HEK293 (cell line): Measurements from ENCODE around the gene NMT2.

Experiments used
- CTCF ChIA-PET: fragments of 350-600 bp; formaldehyde crosslinking; extraction: SDS; loops from one replicate; lab custom pipeline; 2021; ENCODE audit warnings: antibody characterized with exemption; lab: Yijun Ruan, JAX
- POLR2A ChIA-PET: fragments of 300-600 bp; formaldehyde crosslinking; extraction: SDS; loops from one replicate; lab custom pipeline; 2020; ENCODE audit warnings: antibody characterized with exemption, inconsistent platforms; lab: Yijun Ruan, JAX
- H3K27ac ChIP-seq: fragments of 200-500 bp; sonication (Bioruptor generic); 2 replicates; pipeline ENCODE4 v1.5.1; 2014; ENCODE audit warnings: low read depth, low read length, control low read depth, inconsistent platforms; ENCODE audit errors: extremely low read depth
- H3K36me3 ChIP-seq, 2 experiments: fragments of 200-500 bp in 1 of 2; sonication (Bioruptor generic) in 1 of 2; 1 replicate in 1 of 2; 2 replicates in 1 of 2; pipeline ENCODE4 v1.5.1; 2014 to 2017; ENCODE audit warnings: inconsistent platforms in 2 of 2, low read length in 2 of 2; ENCODE audit not compliant: control insufficient read depth in 2 of 2, insufficient read depth in 1 of 2
- H3K4me1 ChIP-seq: fragments of 200-500 bp; sonication (Bioruptor generic); 2 replicates; pipeline ENCODE4 v1.5.1; 2014; ENCODE audit warnings: mild to moderate bottlenecking, low read length, inconsistent platforms; ENCODE audit not compliant: control insufficient read depth, insufficient read depth
- H3K4me3 ChIP-seq: 2 replicates; pipeline ENCODE4 v1.5.1; 2011; ENCODE audit warnings: low read depth, mild to moderate bottlenecking, control low read depth, low read length, moderate library complexity
- H3K9me3 ChIP-seq: fragments of 200-500 bp; sonication (Bioruptor generic); 2 replicates; pipeline ENCODE4 v1.5.1; 2014; ENCODE audit warnings: low read depth, low read length, inconsistent platforms; ENCODE audit not compliant: control insufficient read depth, insufficient read depth
- IKZF3 ChIP-seq: fragments of 450-650 bp; IDR thresholded peaks from 2 replicates; pipeline ENCODE4 v1.5.0; 2018; ENCODE audit warnings: missing biosample characterization, mild to moderate bottlenecking, missing genetic modification characterization, moderate library complexity
- KLF1 ChIP-seq: fragments of 450-650 bp; formaldehyde crosslinking; IDR thresholded peaks from 2 replicates; pipeline ENCODE4 v1.5.1; 2016; ENCODE audit warnings: missing biosample characterization, missing genetic modification characterization
- PRDM1 ChIP-seq: fragments of 450-650 bp; formaldehyde crosslinking; IDR thresholded peaks from 2 replicates; pipeline ENCODE4; 2016; ENCODE audit warnings: missing biosample characterization, missing genetic modification characterization
- SP3 ChIP-seq: fragments of 450-650 bp; formaldehyde crosslinking; IDR thresholded peaks from 2 replicates; pipeline ENCODE4 v1.5.1; 2016; ENCODE audit warnings: missing biosample characterization, missing genetic modification characterization
- SP7 ChIP-seq: fragments of 450-650 bp; formaldehyde crosslinking; IDR thresholded peaks from 2 replicates; pipeline ENCODE4 v1.5.1; 2016; ENCODE audit warnings: missing biosample characterization, missing genetic modification characterization
- ZFP37 ChIP-seq: fragments of 450-650 bp; formaldehyde crosslinking; IDR thresholded peaks from 2 replicates; pipeline ENCODE4 v1.5.1; 2016; ENCODE audit warnings: missing biosample characterization, missing genetic modification characterization
- ZNF211 ChIP-seq: fragments of 450-650 bp; formaldehyde crosslinking; IDR thresholded peaks from 2 replicates; pipeline ENCODE4 v1.5.1; 2016; ENCODE audit warnings: low read depth, missing biosample characterization, missing genetic modification characterization
- ZNF214 ChIP-seq: fragments of 450-650 bp; formaldehyde crosslinking; IDR thresholded peaks from 2 replicates; pipeline ENCODE4 v1.5.1; 2017; ENCODE audit warnings: missing biosample characterization, mild to moderate bottlenecking, missing genetic modification characterization, borderline replicate concordance
- ZNF311 ChIP-seq: fragments of 450-650 bp; formaldehyde crosslinking; IDR thresholded peaks from 2 replicates; pipeline ENCODE4 v1.5.1; 2017; ENCODE audit warnings: missing biosample characterization, missing genetic modification characterization, borderline replicate concordance
- ZNF366 ChIP-seq: fragments of 450-650 bp; formaldehyde crosslinking; conservative IDR thresholded peaks from 2 replicates; pipeline ENCODE4 v1.5.1; 2016; ENCODE audit warnings: missing biosample characterization, missing genetic modification characterization
- ZNF426 ChIP-seq: fragments of 450-650 bp; formaldehyde crosslinking; IDR thresholded peaks from 2 replicates; pipeline ENCODE4 v1.5.1; 2017; ENCODE audit warnings: missing biosample characterization, missing genetic modification characterization, mild to moderate bottlenecking, inconsistent platforms, moderate library complexity
- ZNF473 ChIP-seq: fragments of 450-650 bp; formaldehyde crosslinking; IDR thresholded peaks from 2 replicates; pipeline ENCODE4 v1.5.1; 2017; ENCODE audit warnings: missing biosample characterization, missing genetic modification characterization
- ZNF48 ChIP-seq: fragments of 450-650 bp; formaldehyde crosslinking; IDR thresholded peaks from 2 replicates; pipeline ENCODE4 v1.5.1; 2016; ENCODE audit warnings: missing biosample characterization, missing genetic modification characterization
- ZNF529 ChIP-seq: fragments of 450-650 bp; formaldehyde crosslinking; IDR thresholded peaks from 2 replicates; pipeline ENCODE4 v1.5.1; 2017; ENCODE audit warnings: missing genetic modification characterization, missing biosample characterization; ENCODE audit not compliant: insufficient replicate concordance
- ZNF530 ChIP-seq: fragments of 450-650 bp; formaldehyde crosslinking; IDR thresholded peaks from 2 replicates; pipeline ENCODE4 v1.5.1; 2016; ENCODE audit warnings: low read depth, missing biosample characterization, missing genetic modification characterization
- ZNF560 ChIP-seq: fragments of 450-650 bp; formaldehyde crosslinking; IDR thresholded peaks from 2 replicates; pipeline ENCODE4 v1.5.1; 2017; ENCODE audit warnings: missing biosample characterization, missing genetic modification characterization, borderline replicate concordance
- ZNF621 ChIP-seq: fragments of 450-650 bp; formaldehyde crosslinking; IDR thresholded peaks from 2 replicates; pipeline ENCODE4 v1.5.1; 2017; ENCODE audit warnings: missing biosample characterization, missing genetic modification characterization
- ZNF623 ChIP-seq: fragments of 450-650 bp; formaldehyde crosslinking; IDR thresholded peaks from 2 replicates; pipeline ENCODE4 v1.5.1; 2016; ENCODE audit warnings: missing biosample characterization, missing genetic modification characterization
- TF ChIP-seq, protein P1 (sequence below): fragments of 450-650 bp; formaldehyde crosslinking; IDR thresholded peaks from 2 replicates; pipeline ENCODE4 v1.5.1; 2016; ENCODE audit warnings: missing biosample characterization, missing genetic modification characterization, low read depth
- TF ChIP-seq, protein P2 (sequence below): fragments of 450-650 bp; formaldehyde crosslinking; IDR thresholded peaks from 2 replicates; pipeline ENCODE4 v1.5.1; 2016; ENCODE audit warnings: missing biosample characterization, missing genetic modification characterization
- TF ChIP-seq, protein P3 (sequence below): fragments of 450-650 bp; formaldehyde crosslinking; IDR thresholded peaks from 2 replicates; pipeline ENCODE4 v1.5.1; 2016; ENCODE audit warnings: missing biosample characterization, missing genetic modification characterization
- TF ChIP-seq, protein P4 (sequence below): fragments of 450-650 bp; formaldehyde crosslinking; IDR thresholded peaks from 2 replicates; pipeline ENCODE4 v1.5.1; 2016; ENCODE audit warnings: missing biosample characterization, missing genetic modification characterization
- TF ChIP-seq, protein P5 (sequence below): fragments of 450-650 bp; formaldehyde crosslinking; optimal IDR thresholded peaks from 2 replicates; pipeline ENCODE3; 2016; ENCODE audit warnings: missing biosample characterization, mild to moderate bottlenecking, missing genetic modification characterization

NMT2 gene

DNA sequence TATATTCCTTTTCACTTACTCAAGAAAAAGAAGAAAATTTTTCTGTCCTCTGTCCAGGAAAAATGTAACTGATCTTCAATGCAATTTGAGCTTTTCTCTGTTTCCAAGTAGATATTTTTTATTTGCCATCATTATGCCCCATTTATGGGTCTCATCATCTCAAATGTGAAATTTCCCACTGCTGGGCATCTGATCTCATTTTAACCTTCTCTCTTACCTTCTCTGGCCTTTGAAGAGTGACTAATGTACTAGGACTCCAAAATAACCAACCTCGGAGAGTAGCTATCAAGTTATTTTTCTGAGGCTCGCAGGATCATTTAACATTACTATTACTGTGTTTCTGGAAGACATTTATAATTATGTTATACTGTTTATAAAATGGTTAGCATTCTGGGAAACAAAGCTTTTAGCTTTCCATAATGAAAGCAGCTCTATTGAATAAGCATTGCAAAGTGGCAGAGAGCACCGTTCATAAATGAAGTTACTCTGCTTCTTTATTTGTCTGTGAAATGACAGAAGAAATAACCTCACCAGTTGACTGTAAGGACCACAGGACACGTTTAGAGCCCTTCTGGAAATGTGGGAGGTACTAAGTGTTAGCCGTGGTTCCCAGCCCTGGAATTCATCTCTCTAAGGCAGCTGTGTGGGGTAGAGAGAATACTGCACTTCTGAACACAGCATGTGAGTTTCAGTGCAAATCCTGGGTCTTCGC, 33.3 kb upstream of the NMT2 start:
- Histone ChIP-seq H3K4me3 (no peak overlapping the region), H3K27ac (no peak overlapping the region), H3K4me1 (no peaks in the 10 kb centered on the region), H3K36me3 (no peaks in the 10 kb centered on the region)
- ChIA-PET POLR2A (interaction anchor here (0.5 kb wide), 2 partner anchors 164 to 245 kb away, joined by 3 read pairs; no protein-coding TSS in a partner anchor), CTCF (interaction anchor here (0.5 to 1.9 kb wide), 4 partner anchors 9 to 212 kb away, joined by 3 to 6 read pairs (median 5); no protein-coding TSS in a partner anchor)
- TF ChIP-seq ZNF473 (tag by site-specific recombination) = no peak
- TF ChIP-seq PRDM1 (tag by site-specific recombination) = peak; percentile 59
- TF ChIP-seq, all 188 proteins: peak for 1
- H3K9me3 ChIP-seq = no peaks in the 10 kb centered on the region

DNA sequence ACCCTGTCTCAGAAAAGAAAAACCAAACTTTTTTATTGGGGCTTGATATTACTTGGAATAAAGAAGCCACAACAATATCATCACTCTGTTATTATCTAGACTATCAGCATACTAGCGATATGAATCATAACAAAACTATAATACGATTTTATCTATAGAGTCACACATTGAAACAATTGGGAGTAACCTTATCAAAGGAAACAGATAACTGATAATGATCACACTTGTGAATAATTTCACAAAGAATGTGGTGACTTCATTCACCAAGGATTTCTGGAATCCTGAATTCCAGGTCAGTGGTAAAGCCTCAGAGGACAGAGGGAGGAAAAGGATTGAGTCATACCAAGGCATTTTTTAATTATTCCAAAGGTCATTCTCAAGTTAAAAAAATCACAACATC, 32.1 kb upstream of the NMT2 start:
- no peaks in the 10 kb centered on the region for H3K9me3 ChIP-seq
- H3K27ac ChIP-seq = no peak overlapping the region
- no peak overlapping the region for H3K4me3 ChIP-seq
- POLR2A ChIA-PET = interaction anchor here (1.1 kb wide), 1 partner anchor 33 kb away, joined by 3 read pairs; no protein-coding TSS in a partner anchor
- H3K36me3 ChIP-seq = no peaks in the 10 kb centered on the region
- H3K4me1 ChIP-seq = no peaks in the 10 kb centered on the region
- CTCF ChIA-PET = interaction anchor here (0.6 to 1.9 kb wide), 3 partner anchors 11 to 35 kb away, joined by 3 to 6 read pairs (median 6); no protein-coding TSS in a partner anchor
- TF ChIP-seq ZNF426 (tag by site-specific recombination) (no peak), ZNF211 (tag by site-specific recombination) (no peak), ZNF366 (peak; percentile 68), IKZF3 (tag by site-specific recombination) (no peak), KLF1 (no peak), SP3 (tag by site-specific recombination) (0 out of 2 replicates have a peak, but pooled peaks have one; percentile 14), ZFP37 (tag by site-specific recombination) (no peak), ZNF560 (tag by site-specific recombination) (no peak), ZNF214 (tag by site-specific recombination) (no peak), ZNF623 (no peak), SP7 (tag by site-specific recombination) (peak; percentile 17; the same call in 1 of the 2 replicates), ZNF529 (tag by site-specific recombination) (no peak), ZNF48 (tag by site-specific recombination) (no peak), ZNF311 (tag by site-specific recombination) (no peak), ZNF530 (tag by site-specific recombination) (no peak), ZNF621 (no peak)
- TF ChIP-seq, protein P1, sequence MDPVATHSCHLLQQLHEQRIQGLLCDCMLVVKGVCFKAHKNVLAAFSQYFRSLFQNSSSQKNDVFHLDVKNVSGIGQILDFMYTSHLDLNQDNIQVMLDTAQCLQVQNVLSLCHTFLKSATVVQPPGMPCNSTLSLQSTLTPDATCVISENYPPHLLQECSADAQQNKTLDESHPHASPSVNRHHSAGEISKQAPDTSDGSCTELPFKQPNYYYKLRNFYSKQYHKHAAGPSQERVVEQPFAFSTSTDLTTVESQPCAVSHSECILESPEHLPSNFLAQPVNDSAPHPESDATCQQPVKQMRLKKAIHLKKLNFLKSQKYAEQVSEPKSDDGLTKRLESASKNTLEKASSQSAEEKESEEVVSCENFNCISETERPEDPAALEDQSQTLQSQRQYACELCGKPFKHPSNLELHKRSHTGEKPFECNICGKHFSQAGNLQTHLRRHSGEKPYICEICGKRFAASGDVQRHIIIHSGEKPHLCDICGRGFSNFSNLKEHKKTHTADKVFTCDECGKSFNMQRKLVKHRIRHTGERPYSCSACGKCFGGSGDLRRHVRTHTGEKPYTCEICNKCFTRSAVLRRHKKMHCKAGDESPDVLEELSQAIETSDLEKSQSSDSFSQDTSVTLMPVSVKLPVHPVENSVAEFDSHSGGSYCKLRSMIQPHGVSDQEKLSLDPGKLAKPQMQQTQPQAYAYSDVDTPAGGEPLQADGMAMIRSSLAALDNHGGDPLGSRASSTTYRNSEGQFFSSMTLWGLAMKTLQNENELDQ (tag by site-specific recombination) = no peak
- TF ChIP-seq, protein P2, sequence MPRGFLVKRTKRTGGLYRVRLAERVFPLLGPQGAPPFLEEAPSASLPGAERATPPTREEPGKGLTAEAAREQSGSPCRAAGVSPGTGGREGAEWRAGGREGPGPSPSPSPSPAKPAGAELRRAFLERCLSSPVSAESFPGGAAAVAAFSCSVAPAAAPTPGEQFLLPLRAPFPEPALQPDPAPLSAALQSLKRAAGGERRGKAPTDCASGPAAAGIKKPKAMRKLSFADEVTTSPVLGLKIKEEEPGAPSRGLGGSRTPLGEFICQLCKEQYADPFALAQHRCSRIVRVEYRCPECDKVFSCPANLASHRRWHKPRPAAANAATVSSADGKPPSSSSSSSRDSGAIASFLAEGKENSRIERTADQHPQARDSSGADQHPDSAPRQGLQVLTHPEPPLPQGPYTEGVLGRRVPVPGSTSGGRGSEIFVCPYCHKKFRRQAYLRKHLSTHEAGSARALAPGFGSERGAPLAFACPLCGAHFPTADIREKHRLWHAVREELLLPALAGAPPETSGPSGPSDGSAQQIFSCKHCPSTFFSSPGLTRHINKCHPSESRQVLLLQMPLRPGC (tag by site-specific recombination) = no peak
- TF ChIP-seq, protein P3, sequence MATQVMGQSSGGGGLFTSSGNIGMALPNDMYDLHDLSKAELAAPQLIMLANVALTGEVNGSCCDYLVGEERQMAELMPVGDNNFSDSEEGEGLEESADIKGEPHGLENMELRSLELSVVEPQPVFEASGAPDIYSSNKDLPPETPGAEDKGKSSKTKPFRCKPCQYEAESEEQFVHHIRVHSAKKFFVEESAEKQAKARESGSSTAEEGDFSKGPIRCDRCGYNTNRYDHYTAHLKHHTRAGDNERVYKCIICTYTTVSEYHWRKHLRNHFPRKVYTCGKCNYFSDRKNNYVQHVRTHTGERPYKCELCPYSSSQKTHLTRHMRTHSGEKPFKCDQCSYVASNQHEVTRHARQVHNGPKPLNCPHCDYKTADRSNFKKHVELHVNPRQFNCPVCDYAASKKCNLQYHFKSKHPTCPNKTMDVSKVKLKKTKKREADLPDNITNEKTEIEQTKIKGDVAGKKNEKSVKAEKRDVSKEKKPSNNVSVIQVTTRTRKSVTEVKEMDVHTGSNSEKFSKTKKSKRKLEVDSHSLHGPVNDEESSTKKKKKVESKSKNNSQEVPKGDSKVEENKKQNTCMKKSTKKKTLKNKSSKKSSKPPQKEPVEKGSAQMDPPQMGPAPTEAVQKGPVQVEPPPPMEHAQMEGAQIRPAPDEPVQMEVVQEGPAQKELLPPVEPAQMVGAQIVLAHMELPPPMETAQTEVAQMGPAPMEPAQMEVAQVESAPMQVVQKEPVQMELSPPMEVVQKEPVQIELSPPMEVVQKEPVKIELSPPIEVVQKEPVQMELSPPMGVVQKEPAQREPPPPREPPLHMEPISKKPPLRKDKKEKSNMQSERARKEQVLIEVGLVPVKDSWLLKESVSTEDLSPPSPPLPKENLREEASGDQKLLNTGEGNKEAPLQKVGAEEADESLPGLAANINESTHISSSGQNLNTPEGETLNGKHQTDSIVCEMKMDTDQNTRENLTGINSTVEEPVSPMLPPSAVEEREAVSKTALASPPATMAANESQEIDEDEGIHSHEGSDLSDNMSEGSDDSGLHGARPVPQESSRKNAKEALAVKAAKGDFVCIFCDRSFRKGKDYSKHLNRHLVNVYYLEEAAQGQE (tag by site-specific recombination) = no peak
- TF ChIP-seq, protein P4, sequence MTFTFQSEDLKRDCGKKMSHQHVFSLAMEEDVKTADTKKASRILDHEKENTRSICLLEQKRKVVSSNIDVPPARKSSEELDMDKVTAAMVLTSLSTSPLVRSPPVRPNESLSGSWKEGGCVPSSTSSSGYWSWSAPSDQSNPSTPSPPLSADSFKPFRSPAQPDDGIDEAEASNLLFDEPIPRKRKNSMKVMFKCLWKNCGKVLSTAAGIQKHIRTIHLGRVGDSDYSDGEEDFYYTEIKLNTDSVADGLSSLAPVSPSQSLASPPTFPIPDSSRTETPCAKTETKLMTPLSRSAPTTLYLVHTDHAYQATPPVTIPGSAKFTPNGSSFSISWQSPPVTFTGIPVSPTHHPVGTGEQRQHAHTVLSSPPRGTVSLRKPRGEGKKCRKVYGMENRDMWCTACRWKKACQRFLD (tag by site-specific recombination) = no peak
- TF ChIP-seq, protein P5, sequence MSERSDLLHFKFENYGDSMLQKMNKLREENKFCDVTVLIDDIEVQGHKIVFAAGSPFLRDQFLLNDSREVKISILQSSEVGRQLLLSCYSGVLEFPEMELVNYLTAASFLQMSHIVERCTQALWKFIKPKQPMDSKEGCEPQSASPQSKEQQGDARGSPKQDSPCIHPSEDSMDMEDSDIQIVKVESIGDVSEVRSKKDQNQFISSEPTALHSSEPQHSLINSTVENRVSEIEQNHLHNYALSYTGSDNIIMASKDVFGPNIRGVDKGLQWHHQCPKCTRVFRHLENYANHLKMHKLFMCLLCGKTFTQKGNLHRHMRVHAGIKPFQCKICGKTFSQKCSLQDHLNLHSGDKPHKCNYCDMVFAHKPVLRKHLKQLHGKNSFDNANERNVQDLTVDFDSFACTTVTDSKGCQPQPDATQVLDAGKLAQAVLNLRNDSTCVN = no peak
